Bone marrow (tissue), 2 donors: Measurements from ENCODE around the gene IQCH.
"Not testable (repeated sequence)": the region's sequence is repeated elsewhere in the genome, so short reads cannot be mapped to it uniquely, and the experiment has no call there.

Experiments used
- DNase-seq, 2 donors: peaks; one replicate each; lab custom pipeline; 2025; lab: John Stamatoyannopoulos, UW

Gene IQCH

GRCh38 chr15:67358391-67358790 lies 103.8 kb downstream of the IQCH start:
- no peak for DNase-seq

- DNase-seq, result no peak
Observed at GRCh38 chr15:67358812-67359211, 104.2 kb downstream of the IQCH start.

- no peak for DNase-seq
Observed at GRCh38 chr15:67359431-67360079, 105.0 kb downstream of the IQCH start.

- no peak for DNase-seq
Observed at GRCh38 chr15:67361100-67361499, 106.5 kb downstream of the IQCH start.

GRCh38 chr15:67363712-67364111 lies 109.1 kb downstream of the IQCH start:
- not testable (repeated sequence) for DNase-seq

GRCh38 chr15:67365994-67366393 lies 111.4 kb downstream of the IQCH start:
- DNase-seq, result no peak

GRCh38 chr15:67366904-67367303 lies 112.3 kb downstream of the IQCH start:
- no peak for DNase-seq

GRCh38 chr15:67369359-67369998 lies 114.9 kb downstream of the IQCH start:
- no peak for DNase-seq

GRCh38 chr15:67370206-67370954 lies 115.8 kb downstream of the IQCH start:
- no peak for DNase-seq

- no peak for DNase-seq
Observed at GRCh38 chr15:67372543-67372942, 118.0 kb downstream of the IQCH start.

- DNase-seq, result no peak
Observed at GRCh38 chr15:67372986-67373675, 118.5 kb downstream of the IQCH start.

GRCh38 chr15:67373971-67374370 lies 119.4 kb downstream of the IQCH start:
- no peak for DNase-seq

- DNase-seq, result no peak
Observed at GRCh38 chr15:67379530-67379929, 124.9 kb downstream of the IQCH start.

GRCh38 chr15:67380921-67381320 lies 126.3 kb downstream of the IQCH start:
- no peak for DNase-seq

GRCh38 chr15:67381416-67382045 lies 126.9 kb downstream of the IQCH start:
- no peak for DNase-seq

- no peak for DNase-seq
Observed at GRCh38 chr15:67382723-67383122, 128.1 kb downstream of the IQCH start.

- no peak for DNase-seq
Observed at GRCh38 chr15:67383899-67384298, 129.3 kb downstream of the IQCH start.

GRCh38 chr15:67384761-67385160 lies 130.2 kb downstream of the IQCH start:
- no peak for DNase-seq

- DNase-seq, result no peak
Observed at GRCh38 chr15:67385971-67386370, 131.4 kb downstream of the IQCH start.

- DNase-seq, result no peak
Observed at GRCh38 chr15:67386947-67387346, 132.4 kb downstream of the IQCH start.

GRCh38 chr15:67389975-67390374 lies 135.4 kb downstream of the IQCH start:
- DNase-seq, result no peak
